Measurements from ENCODE around the gene CNPPD1. TPM values are rescaled to one million over a fixed set of nuclear protein-coding genes. Genes with fewer than 3 reads are reported as not detected.

The CNPPD1 gene
- total and polyA plus RNA-seq, 4 donors: 16.5 to 39.8 (median 21.6) TPM

DNA sequence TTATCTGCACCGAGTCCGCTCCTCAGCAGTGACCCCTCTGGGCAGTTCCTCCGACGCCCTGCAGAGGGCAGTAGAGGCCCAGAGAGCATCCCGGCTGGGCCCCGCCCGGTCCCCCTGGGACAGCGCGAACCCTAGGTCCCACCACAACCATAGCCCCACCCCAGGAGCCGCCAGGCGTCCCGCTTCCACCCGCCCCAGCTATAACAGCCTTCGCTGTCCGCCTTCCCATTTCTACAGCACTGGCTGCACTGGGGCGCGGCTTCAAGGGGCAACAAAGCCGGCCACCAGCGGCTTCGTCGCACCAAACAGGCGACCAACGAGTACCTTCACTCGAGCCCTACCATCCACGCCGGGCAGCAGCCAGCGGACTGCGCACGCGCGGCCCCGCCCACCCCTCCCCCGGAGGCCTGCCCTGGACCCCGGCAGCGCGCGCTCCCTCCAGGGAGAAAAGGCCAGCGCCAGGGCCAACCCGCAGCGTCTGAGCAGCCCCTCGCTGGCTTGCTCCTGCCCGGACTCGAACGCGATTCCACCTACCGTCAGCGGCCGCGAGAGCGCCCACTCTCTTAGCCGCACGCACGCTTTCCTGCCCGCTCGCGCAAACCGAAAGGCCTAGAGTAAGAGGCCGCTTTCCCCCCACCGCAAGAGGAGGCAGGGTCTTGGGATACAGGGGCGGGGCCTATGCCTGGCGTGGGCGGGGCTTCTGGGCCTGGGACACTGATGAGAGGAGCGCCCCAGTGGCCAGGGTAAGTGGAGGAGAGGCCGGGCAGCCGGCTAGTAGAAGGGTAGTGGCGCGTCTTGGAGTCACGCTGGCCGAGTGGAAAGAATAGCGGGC lies 16.3 kb downstream of the CNPPD1 start, which contains the start of gene NHEJ1:
NHEJ1 (minus strand) TSS at position 630 of the 832 bp plus-strand sequence. CDS start 2,453 bp downstream, outside the sequence.
- peak; percentile 99 for DNase-seq (ENCODE audit: low spot score)
- Histone ChIP-seq H3K4me1 (ENCODE audit: control insufficient read depth in 4 of 4, insufficient read depth in 4 of 4, low read length in 3 of 4) (peaks cover 2 to 15% (median 12%) of the 10 kb centered on the region in 4 donors), H3K27ac (ENCODE audit: low read depth in 1 of 2, low read length in 2 of 2) (peak within 1 kb of the TSS; percentile 92 to 97), H3K9ac (ENCODE audit: low read depth in 1 of 2, low read length in 2 of 2) (peak within 1 kb of the TSS; percentile 60 to 71), H3K9me3 (ENCODE audit: control insufficient read depth in 4 of 4, low read length in 3 of 4) (no peaks in the 10 kb centered on the region), H3K4me3 (ENCODE audit: low read depth in 1 of 3, low read length in 3 of 3) (peak within 1 kb of the TSS; percentile 67 to 85 (median 75)), H3K27me3 (ENCODE audit: control insufficient read depth in 4 of 4, insufficient read depth in 4 of 4, low read length in 3 of 4) (no peaks in the 10 kb centered on the region), H3K36me3 (ENCODE audit: control insufficient read depth in 4 of 4, insufficient read depth in 3 of 4, low read depth in 1 of 4, low read length in 3 of 4) (peaks cover 2 to 16% (median 11%) of the 10 kb centered on the region in 4 donors)
- TF ChIP-seq SP1 (IDR thresholded peaks at IDR 0.05): peak; percentile 52
- no peak for TF ChIP-seq NR2F2 (IDR thresholded peaks at IDR 0.05)
- TF ChIP-seq, protein P1, sequence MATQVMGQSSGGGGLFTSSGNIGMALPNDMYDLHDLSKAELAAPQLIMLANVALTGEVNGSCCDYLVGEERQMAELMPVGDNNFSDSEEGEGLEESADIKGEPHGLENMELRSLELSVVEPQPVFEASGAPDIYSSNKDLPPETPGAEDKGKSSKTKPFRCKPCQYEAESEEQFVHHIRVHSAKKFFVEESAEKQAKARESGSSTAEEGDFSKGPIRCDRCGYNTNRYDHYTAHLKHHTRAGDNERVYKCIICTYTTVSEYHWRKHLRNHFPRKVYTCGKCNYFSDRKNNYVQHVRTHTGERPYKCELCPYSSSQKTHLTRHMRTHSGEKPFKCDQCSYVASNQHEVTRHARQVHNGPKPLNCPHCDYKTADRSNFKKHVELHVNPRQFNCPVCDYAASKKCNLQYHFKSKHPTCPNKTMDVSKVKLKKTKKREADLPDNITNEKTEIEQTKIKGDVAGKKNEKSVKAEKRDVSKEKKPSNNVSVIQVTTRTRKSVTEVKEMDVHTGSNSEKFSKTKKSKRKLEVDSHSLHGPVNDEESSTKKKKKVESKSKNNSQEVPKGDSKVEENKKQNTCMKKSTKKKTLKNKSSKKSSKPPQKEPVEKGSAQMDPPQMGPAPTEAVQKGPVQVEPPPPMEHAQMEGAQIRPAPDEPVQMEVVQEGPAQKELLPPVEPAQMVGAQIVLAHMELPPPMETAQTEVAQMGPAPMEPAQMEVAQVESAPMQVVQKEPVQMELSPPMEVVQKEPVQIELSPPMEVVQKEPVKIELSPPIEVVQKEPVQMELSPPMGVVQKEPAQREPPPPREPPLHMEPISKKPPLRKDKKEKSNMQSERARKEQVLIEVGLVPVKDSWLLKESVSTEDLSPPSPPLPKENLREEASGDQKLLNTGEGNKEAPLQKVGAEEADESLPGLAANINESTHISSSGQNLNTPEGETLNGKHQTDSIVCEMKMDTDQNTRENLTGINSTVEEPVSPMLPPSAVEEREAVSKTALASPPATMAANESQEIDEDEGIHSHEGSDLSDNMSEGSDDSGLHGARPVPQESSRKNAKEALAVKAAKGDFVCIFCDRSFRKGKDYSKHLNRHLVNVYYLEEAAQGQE (IDR thresholded peaks at IDR 0.05): peak; percentile 58
- peak; percentile 85 to 89 for TF ChIP-seq RAD21 (IDR thresholded peaks at IDR 0.05)
- no peak for TF ChIP-seq JUND (IDR thresholded peaks at IDR 0.05)
- TF ChIP-seq GABPA (IDR thresholded peaks at IDR 0.05 in 1 of 2, conservative IDR thresholded peaks at IDR 0.05 in 1 of 2): no peak
- TF ChIP-seq YY1 (IDR thresholded peaks at IDR 0.05): peak; percentile 41
- TF ChIP-seq, protein P2, sequence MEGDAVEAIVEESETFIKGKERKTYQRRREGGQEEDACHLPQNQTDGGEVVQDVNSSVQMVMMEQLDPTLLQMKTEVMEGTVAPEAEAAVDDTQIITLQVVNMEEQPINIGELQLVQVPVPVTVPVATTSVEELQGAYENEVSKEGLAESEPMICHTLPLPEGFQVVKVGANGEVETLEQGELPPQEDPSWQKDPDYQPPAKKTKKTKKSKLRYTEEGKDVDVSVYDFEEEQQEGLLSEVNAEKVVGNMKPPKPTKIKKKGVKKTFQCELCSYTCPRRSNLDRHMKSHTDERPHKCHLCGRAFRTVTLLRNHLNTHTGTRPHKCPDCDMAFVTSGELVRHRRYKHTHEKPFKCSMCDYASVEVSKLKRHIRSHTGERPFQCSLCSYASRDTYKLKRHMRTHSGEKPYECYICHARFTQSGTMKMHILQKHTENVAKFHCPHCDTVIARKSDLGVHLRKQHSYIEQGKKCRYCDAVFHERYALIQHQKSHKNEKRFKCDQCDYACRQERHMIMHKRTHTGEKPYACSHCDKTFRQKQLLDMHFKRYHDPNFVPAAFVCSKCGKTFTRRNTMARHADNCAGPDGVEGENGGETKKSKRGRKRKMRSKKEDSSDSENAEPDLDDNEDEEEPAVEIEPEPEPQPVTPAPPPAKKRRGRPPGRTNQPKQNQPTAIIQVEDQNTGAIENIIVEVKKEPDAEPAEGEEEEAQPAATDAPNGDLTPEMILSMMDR (IDR thresholded peaks at IDR 0.05; ENCODE audit: low read depth, low read length, missing input control): peak; percentile 98
- under 1% methylated on average over 70 of the region's 70 CpGs for WGBS

DNA sequence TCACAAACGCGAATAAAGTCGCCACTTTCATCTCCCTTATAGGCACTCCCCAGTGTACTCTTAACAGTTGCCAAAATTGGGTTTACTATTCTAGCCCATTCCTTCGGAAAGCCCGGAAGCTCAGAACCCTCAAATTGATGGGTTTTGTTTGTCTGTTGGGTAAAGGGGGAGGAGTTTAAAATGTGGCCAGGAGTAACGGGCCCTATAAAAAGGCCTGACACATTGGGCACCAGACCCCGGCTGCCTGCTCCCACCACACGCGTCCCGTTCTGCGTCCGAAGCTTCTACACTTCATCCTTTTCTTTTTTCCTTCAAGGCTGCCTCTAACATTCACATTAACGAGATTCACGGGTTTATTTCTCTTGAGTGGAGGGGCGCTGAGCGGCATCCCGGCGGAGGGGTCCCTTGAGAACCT lies 16.9 kb downstream of the CNPPD1 start:
- Histone ChIP-seq H3K27ac (ENCODE audit: low read depth in 1 of 2, low read length in 2 of 2) (peak overlapping the region; percentile 92 to 97), H3K27me3 (ENCODE audit: control insufficient read depth in 4 of 4, insufficient read depth in 4 of 4, low read length in 3 of 4) (no peaks in the 10 kb centered on the region), H3K4me1 (ENCODE audit: control insufficient read depth in 4 of 4, insufficient read depth in 4 of 4, low read length in 3 of 4) (peaks cover 2 to 17% (median 13%) of the 10 kb centered on the region in 4 donors), H3K36me3 (ENCODE audit: control insufficient read depth in 4 of 4, insufficient read depth in 3 of 4, low read depth in 1 of 4, low read length in 3 of 4) (peaks cover 3 to 16% (median 11%) of the 10 kb centered on the region in 4 donors), H3K9ac (ENCODE audit: low read depth in 1 of 2, low read length in 2 of 2) (peak overlapping the region; percentile 10 to 49), H3K4me3 (ENCODE audit: low read depth in 1 of 3, low read length in 3 of 3) (peak overlapping the region; percentile 31 to 75 (median 67)), H3K9me3 (ENCODE audit: control insufficient read depth in 4 of 4, low read length in 3 of 4) (no peaks in the 10 kb centered on the region)
- WGBS: 8% methylated on average over 18 of the region's 18 CpGs
- TF ChIP-seq RAD21 (IDR thresholded peaks at IDR 0.05): no peak
- no peak for DNase-seq (ENCODE audit: low spot score)

DNA sequence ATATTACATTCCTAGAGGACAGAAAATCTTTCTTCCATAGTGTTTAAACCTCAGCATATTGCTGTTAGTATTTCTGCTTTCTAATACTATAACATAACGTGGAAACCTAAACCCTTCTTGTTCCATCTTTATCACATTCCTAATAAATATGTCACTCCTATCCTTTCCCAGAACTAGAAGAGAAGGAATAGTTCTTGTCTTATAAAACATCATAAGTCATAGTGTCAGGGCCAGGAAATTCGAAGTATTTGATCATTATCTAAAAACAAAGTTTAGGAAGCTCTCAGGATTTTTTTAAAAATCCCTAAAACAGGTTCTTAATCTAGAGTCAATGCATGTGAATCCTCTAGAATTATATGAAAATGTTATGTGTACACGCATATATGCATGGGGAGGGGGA lies 18.1 kb downstream of the CNPPD1 start:
- H3K9ac ChIP-seq (ENCODE audit: low read depth in 1 of 2, low read length in 2 of 2): no peak overlapping the region
- no peak overlapping the region for H3K4me3 ChIP-seq (ENCODE audit: low read depth in 1 of 3, low read length in 3 of 3)
- H3K36me3 ChIP-seq (ENCODE audit: control insufficient read depth in 4 of 4, insufficient read depth in 3 of 4, low read depth in 1 of 4, low read length in 3 of 4): peaks cover 3 to 17% (median 11%) of the 10 kb centered on the region in 4 donors
- no peaks in the 10 kb centered on the region for H3K27me3 ChIP-seq (ENCODE audit: control insufficient read depth in 4 of 4, insufficient read depth in 4 of 4, low read length in 3 of 4)
- DNase-seq (ENCODE audit: low spot score): no peak
- H3K4me1 ChIP-seq (ENCODE audit: control insufficient read depth in 4 of 4, insufficient read depth in 4 of 4, low read length in 3 of 4): peaks cover 2 to 17% (median 13%) of the 10 kb centered on the region in 4 donors
- 89% methylated on average over 3 of the region's 3 CpGs for WGBS
- H3K9me3 ChIP-seq (ENCODE audit: control insufficient read depth in 4 of 4, low read length in 3 of 4): no peaks in the 10 kb centered on the region
- H3K27ac ChIP-seq (ENCODE audit: low read depth in 1 of 2, low read length in 2 of 2): no peak overlapping the region
- TF ChIP-seq RXRA (IDR thresholded peaks at IDR 0.05) (no peak), FOXA2 (IDR thresholded peaks at IDR 0.05) (no peak), TAF1 (conservative IDR thresholded peaks at IDR 0.05) (no peak), HNF4A (conservative IDR thresholded peaks at IDR 0.05) (no peak), JUND (IDR thresholded peaks at IDR 0.05) (no peak), RAD21 (IDR thresholded peaks at IDR 0.05) (no peak), EGR1 (IDR thresholded peaks at IDR 0.05; ENCODE audit: low read depth in 2 of 2) (no peak), YY1 (IDR thresholded peaks at IDR 0.05) (no peak), SP1 (IDR thresholded peaks at IDR 0.05) (no peak), FOXA1 (IDR thresholded peaks at IDR 0.05) (no peak), NR2F2 (IDR thresholded peaks at IDR 0.05) (no peak)
- TF ChIP-seq, protein P2 (IDR thresholded peaks at IDR 0.05; ENCODE audit: low read depth, low read length, missing input control): no peak

Measured in liver (tissue), 9 donors.